ENCODE measurements around the gene NTRK3. TPM values are rescaled to one million over a fixed set of nuclear protein-coding genes. Genes with fewer than 3 reads are reported as not detected.

The NTRK3 gene
- total and polyA plus RNA-seq, 2 of the 8 experiments (the other 6 are each of a cell fraction or from before 2014, with no cell fraction given), result 4.5 to 6.8 TPM

- FAIRE-seq, result no peak
- WGBS, 2 experiments (ENCODE audit: extremely low coverage in 1 of 2, insufficient coverage in 1 of 2, insufficient read length in 1 of 2, insufficient replicate concordance in 2 of 2, low coverage in 1 of 2, low lambda C conversion rate in 2 of 2, missing lambda C conversion rate in 1 of 2), result 84% methylated on average over 4 of the region's 4 CpGs; no CpG with 5 or more reads in 1 of the 2 experiments
- H2BK120ac ChIP-seq (replicated peaks; ENCODE audit: low read depth, low read length), result no peak overlapping the region
- no peak for TF ChIP-seq NRF1 (IDR thresholded peaks at IDR 0.05; ENCODE audit: low read depth, low read length)
- no peak for TF ChIP-seq SP1 (IDR thresholded peaks at IDR 0.05; ENCODE audit: low read depth, low read length)
- no peak for TF ChIP-seq FOSL1 (IDR thresholded peaks at IDR 0.05; ENCODE audit: insufficient read depth, low read depth, low read length)
- TF ChIP-seq SIX5 (IDR thresholded peaks at IDR 0.05; ENCODE audit: low read depth, low read length), result no peak
- TF ChIP-seq RFX5 (IDR thresholded peaks at IDR 0.05; ENCODE audit: borderline replicate concordance, low read depth, low read length), result no peak
- TF ChIP-seq GTF2F1 (IDR thresholded peaks at IDR 0.05; ENCODE audit: borderline replicate concordance, low read depth, low read length), result no peak
- no peak for TF ChIP-seq TCF12 (IDR thresholded peaks at IDR 0.05; ENCODE audit: low read depth, low read length)
- TF ChIP-seq SAP30 (IDR thresholded peaks at IDR 0.05; ENCODE audit: insufficient read depth, insufficient replicate concordance, low read length), result no peak
- no peak for TF ChIP-seq E2F6 (IDR thresholded peaks at IDR 0.05)
- no peak for TF ChIP-seq HDAC6 (IDR thresholded peaks at IDR 0.05; ENCODE audit: low read depth, low read length)
- TF ChIP-seq ATF2 (IDR thresholded peaks at IDR 0.05; ENCODE audit: low read length), result no peak
- TF ChIP-seq SIRT6 (IDR thresholded peaks at IDR 0.05; ENCODE audit: low read length), result no peak
- no peak for TF ChIP-seq ZNF274 (IDR thresholded peaks at IDR 0.05; ENCODE audit: borderline replicate concordance, extremely low read depth, low read length)
These were observed 52.0 kb downstream of the NTRK3 start for GRCh38 chr15:88204584-88204983.

More at GRCh38 chr15:88204584-88204983, 52.0 kb downstream of the NTRK3 start:
- Histone ChIP-seq H3K23me2 (ENCODE audit: low read depth, low read length) (no peaks in the 10 kb centered on the region), H4K20me1 (replicated peaks in 1 of 2; ENCODE audit: control insufficient read depth in 1 of 2, insufficient read depth in 2 of 2, low read length in 2 of 2) (no peaks in the 10 kb centered on the region), H3K79me1 (ENCODE audit: low read depth, low read length) (no peaks in the 10 kb centered on the region), H3K9ac (replicated peaks in 1 of 4; ENCODE audit: extremely low read depth in 1 of 4, low read depth in 3 of 4, low read length in 3 of 4) (no peak overlapping the region), H3K56ac (replicated peaks; ENCODE audit: insufficient read length, low read depth, low read length) (no peak overlapping the region), H3K23ac (ENCODE audit: insufficient read length) (no peak overlapping the region), H2BK12ac (ENCODE audit: low read depth, low read length) (no peak overlapping the region), H3K18ac (ENCODE audit: extremely low read depth, low read length) (no peak overlapping the region), H3K14ac (ENCODE audit: insufficient read length) (no peak overlapping the region), H3K27ac (ENCODE audit: low read depth, low read length) (no peak overlapping the region), H3K4me2 (ENCODE audit: insufficient read depth in 1 of 2, low read depth in 2 of 2, low read length in 2 of 2) (no peak overlapping the region), H2BK15ac (ENCODE audit: low read length) (no peak overlapping the region), H3K27me3 (replicated peaks in 1 of 4; ENCODE audit: control insufficient read depth in 3 of 4, extremely low read depth in 1 of 4, insufficient read depth in 3 of 4, low read length in 3 of 4) (no peaks in the 10 kb centered on the region), H4K91ac (replicated peaks; ENCODE audit: insufficient read length, low read length) (no peak overlapping the region), H4K5ac (ENCODE audit: insufficient read length, low read depth, low read length) (no peak overlapping the region), H4K8ac (ENCODE audit: extremely low read depth, insufficient read depth, low read length) (no peak overlapping the region), H3K4ac (replicated peaks; ENCODE audit: insufficient read length, low read depth, low read length) (no peak overlapping the region), H2BK5ac (ENCODE audit: low read depth, low read length) (no peak overlapping the region), H3K36me3 (ENCODE audit: control insufficient read depth in 2 of 4, insufficient read depth in 4 of 4, low read length in 3 of 4) (no peaks in the 10 kb centered on the region), H2AFZ (ENCODE audit: low read length) (no peak overlapping the region), H3K9me3 (ENCODE audit: insufficient read depth in 2 of 2, low read depth in 1 of 2, low read length in 1 of 2) (no peaks in the 10 kb centered on the region), H3K4me1 (replicated peaks in 1 of 4; ENCODE audit: control insufficient read depth in 3 of 4, insufficient read depth in 4 of 4, low read length in 3 of 4) (peaks cover 0 to 6% (median 4%) of the 10 kb centered on the region in 4 experiments; a peak in 2 of 7 replicates), H2BK20ac (ENCODE audit: low read length) (no peak overlapping the region), H3K79me2 (ENCODE audit: control insufficient read depth in 1 of 2, insufficient read depth in 2 of 2, low read length in 2 of 2) (no peaks in the 10 kb centered on the region), H3K4me3 (ENCODE audit: extremely low read depth in 1 of 4, insufficient read depth in 2 of 4, low read depth in 3 of 4, low read length in 4 of 4) (no peak overlapping the region), H2AK5ac (ENCODE audit: low read depth, low read length) (no peak overlapping the region)
- DNase-seq (ENCODE audit: low read depth in 1 of 2, low spot score in 2 of 2), result no peak
- ChIA-PET POLR2A (ENCODE audit: partially characterized antibody) (no interaction called here), CTCF (ENCODE audit: partially characterized antibody) (no interaction called here)
